GM23248 (cell line): ENCODE data around the gene PEX5L.

Source experiments
- EZH2 ChIP-seq: fragments of 200-600 bp; sonication (generic); IDR thresholded peaks from 2 replicates; pipeline ENCODE4 v1.6.1; 2018; ENCODE audit warnings: antibody characterized with exemption, mild to moderate bottlenecking; ENCODE audit not compliant: insufficient read depth, poor library complexity, severe bottlenecking
- EZH2phosphoT487 ChIP-seq: fragments of 200-600 bp; sonication (generic); IDR thresholded peaks from 2 replicates; pipeline ENCODE4 v1.6.1; 2018; ENCODE audit warnings: antibody characterized with exemption, moderate library complexity, mild to moderate bottlenecking, low read depth; ENCODE audit not compliant: insufficient read depth

GRCh38 chr3:179745079-179745478 lies 291.7 kb downstream of the PEX5L start:
- TF ChIP-seq EZH2 (no peak), EZH2phosphoT487 (no peak)
